OCI-M2 (cell line): ENCODE measurements around the gene CCDC188.

ENCODE experiments used
- DNase-seq: peaks from one replicate; lab custom pipeline; 2025; ENCODE audit not compliant: unreplicated experiment; lab: John Stamatoyannopoulos, UW

CCDC188 gene

GRCh38 chr22:20150381-20151275 is at the start of gene CCDC188:
Gene CCDC188 (minus strand): TSS chr22:20151055. CDS start chr22:20150986, 69 bp downstream.
- no peak for DNase-seq

DNA sequence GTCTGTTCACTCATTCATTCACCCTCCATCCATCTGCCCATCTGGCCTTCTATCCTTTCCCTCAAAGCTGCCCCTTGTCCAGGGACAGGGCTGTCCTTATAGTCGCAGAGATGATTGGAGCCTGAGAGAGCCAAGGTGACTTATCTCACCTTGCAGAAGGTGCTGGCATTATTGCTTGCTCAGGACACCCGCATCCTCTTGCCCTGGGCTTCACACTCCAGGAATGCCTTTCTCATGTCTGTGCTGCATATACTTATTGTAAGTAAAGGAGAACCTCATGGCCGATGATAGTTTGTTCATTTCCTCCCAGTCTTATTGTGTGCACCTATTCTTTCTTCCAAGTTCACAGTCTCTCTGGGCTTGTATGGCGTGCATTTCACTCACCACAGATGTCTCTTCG is 49.1 kb upstream of the CCDC188 start:
- no peak for DNase-seq

DNA sequence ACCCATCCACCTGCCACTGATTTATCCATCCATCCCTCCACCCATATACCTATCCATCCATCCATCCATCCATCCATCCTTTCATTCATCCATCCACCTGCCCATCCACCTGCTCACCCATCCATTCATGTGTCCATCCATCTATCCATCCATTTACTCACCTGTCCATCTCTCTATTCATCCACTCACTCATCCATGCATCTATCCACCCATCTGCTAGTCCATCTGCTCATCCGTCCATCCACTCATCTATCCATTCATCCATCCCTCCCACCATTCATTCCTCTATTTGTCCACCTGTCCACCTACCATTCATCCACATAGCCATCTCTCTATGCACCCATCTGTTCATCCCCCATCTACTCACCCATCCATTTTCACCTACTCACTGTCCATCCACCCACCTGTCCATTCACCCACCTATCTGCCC is 48.6 kb upstream of the CCDC188 start:
- no peak for DNase-seq

GRCh38 chr22:20198557-20199319 is 47.9 kb upstream of the CCDC188 start:
- no peak for DNase-seq

DNA sequence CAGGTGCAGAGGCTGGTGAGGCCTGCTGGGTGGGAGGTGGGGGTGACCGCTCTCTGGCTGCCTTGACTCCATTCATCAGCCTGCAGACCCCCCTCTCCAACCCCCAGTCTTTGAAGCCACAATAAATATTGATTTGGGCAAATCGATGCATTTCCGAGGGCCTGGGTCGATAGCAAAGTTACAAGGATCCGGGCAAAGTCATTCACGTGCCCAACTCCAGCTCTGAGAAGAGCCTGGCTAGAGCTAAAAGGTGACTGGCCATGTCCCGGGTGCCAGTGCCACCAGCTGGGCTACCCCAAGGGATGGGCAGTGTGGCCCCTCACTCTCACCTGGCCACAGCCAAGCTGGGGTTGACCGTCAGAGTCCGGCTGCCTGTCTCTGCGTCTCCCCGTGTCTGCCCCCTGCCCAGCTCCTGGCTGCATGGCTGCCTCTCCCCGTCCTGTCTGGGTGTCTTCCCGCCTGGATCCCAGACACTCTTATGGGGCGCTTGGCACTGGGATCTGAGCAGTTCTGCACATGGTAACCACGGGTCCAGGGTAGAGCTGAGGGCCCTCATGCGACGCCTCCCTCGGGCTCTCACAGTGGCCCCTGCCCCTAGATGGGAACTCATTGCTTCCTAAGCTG is 46.7 kb upstream of the CCDC188 start:
- no peak for DNase-seq

- DNase-seq = no peak
These were observed 45.4 kb upstream of the CCDC188 start for GRCh38 chr22:20196094-20196842.

- DNase-seq = no peak
These were observed 44.1 kb upstream of the CCDC188 start for GRCh38 chr22:20194681-20195593.

DNA sequence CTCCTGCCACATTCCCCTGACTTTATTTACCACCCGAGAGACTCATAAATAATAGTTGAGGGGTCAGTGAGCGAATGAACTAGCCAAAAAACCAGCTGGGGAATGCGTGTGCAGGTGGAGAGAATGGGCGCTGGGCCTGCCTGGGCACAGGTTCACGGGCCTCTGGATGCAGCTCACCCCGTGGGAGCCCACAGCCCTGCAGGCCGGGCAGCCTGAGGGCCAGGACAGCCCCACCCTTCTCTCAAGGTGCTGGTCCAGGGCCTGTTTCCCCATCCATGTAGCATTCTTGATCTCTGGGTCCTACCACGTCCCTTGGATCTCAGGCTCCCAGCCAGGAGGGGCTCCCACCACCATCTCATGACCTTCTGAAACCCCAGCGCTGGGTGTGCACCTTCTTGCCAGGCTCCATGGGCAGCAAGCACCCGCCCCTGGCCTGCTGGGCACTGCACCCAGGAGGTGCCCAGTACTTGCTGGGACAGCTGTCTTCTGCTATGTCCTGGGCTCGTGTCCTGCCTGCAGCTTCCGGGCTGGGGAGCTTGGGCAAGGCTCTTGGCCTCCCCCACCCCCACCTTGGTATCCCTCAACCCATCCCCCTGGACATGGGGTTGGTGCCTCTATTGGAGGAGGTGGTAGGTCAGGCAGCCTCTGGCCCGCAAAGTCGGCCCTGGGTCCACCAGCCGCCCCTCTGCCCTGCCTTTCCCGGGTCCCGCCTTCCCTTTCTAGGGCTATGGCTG is 43.1 kb upstream of the CCDC188 start:
- DNase-seq = no peak

- no peak for DNase-seq
These were observed 42.3 kb upstream of the CCDC188 start for GRCh38 chr22:20192972-20193760.

- DNase-seq = no peak
These were observed 41.6 kb upstream of the CCDC188 start for GRCh38 chr22:20192293-20192971.

- DNase-seq = no peak
These were observed 40.9 kb upstream of the CCDC188 start for GRCh38 chr22:20191803-20192202.

GRCh38 chr22:20191000-20191515 is 40.2 kb upstream of the CCDC188 start:
- no peak for DNase-seq

- no peak for DNase-seq
These were observed 37.7 kb upstream of the CCDC188 start for GRCh38 chr22:20188567-20188877.

DNA sequence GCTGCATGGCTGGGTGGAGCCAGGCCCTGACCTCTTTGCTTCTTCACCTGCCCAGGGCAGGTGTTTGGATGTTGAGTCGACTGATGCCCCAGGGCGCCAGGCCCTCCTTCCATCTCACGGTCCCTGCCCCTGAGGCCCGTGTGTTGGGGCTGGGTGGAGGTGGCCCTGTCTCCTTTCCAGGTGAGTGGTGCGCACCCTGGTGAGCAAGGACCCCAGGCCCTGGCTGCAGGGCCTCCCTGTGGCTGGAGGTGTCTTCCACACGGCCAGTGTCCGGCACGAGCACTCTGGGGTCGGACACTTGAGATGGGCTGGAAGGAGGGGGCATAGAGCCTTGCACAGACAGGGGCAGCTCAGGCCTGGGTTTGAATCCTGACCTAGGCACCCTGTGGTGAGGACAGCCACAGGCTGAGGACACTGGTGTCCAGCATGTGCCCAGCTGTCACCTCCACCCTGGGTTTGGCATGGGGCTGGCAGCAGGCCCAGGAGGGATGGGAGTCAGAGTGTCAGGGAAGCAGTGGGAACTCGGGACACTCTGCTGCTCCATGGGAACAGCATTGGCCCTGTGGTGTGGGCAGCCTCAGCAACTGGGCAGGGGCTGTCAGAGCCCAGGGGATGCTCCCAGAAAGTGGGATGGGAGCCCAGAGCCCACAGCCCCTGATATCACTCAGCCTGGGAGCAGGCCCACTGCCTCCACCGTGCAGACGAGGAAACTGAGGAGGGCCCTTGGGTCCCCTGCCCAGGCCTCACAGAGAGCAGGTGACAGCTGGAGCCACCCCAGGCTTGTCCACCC is 37.1 kb upstream of the CCDC188 start:
- DNase-seq = no peak

GRCh38 chr22:20186871-20187546 is 36.2 kb upstream of the CCDC188 start:
- DNase-seq = no peak

DNA sequence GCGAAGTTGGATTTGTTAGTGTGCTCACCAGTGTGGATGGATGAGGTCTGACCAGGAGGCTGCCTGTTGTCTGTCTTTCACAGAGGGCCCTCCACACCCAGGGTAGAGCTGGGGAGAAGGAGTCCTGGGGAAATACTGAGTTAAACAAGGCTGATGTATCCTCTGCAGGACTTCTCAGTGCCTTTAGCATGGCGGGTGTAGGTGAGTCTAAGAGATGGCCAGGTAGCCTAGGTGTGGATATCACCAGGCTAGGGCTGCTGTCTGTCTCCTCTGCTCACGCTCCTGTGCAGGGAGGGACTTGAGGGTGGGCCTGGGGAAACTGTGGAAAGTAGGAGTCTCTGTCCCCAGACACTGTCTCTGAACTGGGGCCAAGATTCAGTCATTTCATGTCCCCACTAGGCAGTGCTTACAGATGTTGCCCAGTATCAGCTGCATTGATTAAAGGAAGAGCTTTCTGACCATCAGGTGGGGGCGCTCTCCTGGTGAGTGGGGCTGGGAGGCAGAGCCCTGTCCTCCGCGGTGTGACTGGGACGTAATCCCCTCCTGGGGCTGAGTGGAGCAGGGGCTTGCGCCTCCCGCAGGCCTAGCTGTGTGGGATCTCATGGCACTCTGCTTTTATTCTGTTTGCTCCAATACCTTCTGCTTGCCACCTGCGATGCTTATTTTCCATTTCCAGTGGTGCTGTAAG is 35.5 kb upstream of the CCDC188 start:
- no peak for DNase-seq
